Transverse colon (tissue), 4 donors: Measurements from ENCODE around the gene HMGB1. TPM values are rescaled to one million over a fixed set of nuclear protein-coding genes. Genes with fewer than 3 reads are reported as not detected.

Source experiments
- DNase-seq: peaks from one replicate; pipeline ENCODE4 v3.0.0-alpha.2; 2019
- H3K27ac ChIP-seq, 4 donors: fragments of 200-600 bp; sonication (generic); 2 replicates each; pipeline ENCODE4 v1.5.1; 2016 to 2018; ENCODE audit warnings: inconsistent platforms in 4 of 4
- H3K27me3 ChIP-seq: fragments of 200-600 bp; sonication (generic); 2 replicates; pipeline ENCODE4 v1.5.1; 2017; ENCODE audit warnings: inconsistent platforms
- H3K36me3 ChIP-seq, 4 donors: fragments of 200-600 bp; sonication (generic); 2 replicates each; pipeline ENCODE4 v1.5.1; 2017 to 2019; ENCODE audit warnings: inconsistent platforms in 4 of 4
- H3K4me1 ChIP-seq, 4 donors: fragments of 200-600 bp; sonication (generic); 2 replicates each; pipeline ENCODE4 v1.5.1; 2017 to 2020; ENCODE audit warnings: inconsistent platforms in 4 of 4
- H3K4me3 ChIP-seq, 4 donors: fragments of 200-600 bp; sonication (generic); 1 replicate in 1 of 4; 2 replicates in 3 of 4; pipeline versions ENCODE4 v1.5.1 to v1.6.1; 2017 to 2019; ENCODE audit warnings: inconsistent platforms in 4 of 4
- H3K9me3 ChIP-seq, 2 donors: fragments of 200-600 bp; sonication (generic); 2 replicates each; pipeline ENCODE4 v1.5.1; 2017 to 2019; ENCODE audit warnings: inconsistent platforms in 2 of 2
- EP300 ChIP-seq: sonication (generic); formaldehyde crosslinking; IDR thresholded peaks from one replicate; pipeline ENCODE4 v1.6.1; 2017; ENCODE audit warnings: antibody characterized with exemption, low read depth
- POLR2A ChIP-seq: fragments of 450-650 bp; IDR thresholded peaks from one replicate; pipeline ENCODE4 v1.6.1; 2016; ENCODE audit warnings: antibody characterized with exemption, mild to moderate bottlenecking, moderate library complexity
- POLR2AphosphoS5 ChIP-seq, 3 donors: sonication (generic); formaldehyde crosslinking; IDR thresholded peaks; one replicate each; pipeline ENCODE4 v1.6.1; 2016; ENCODE audit warnings: antibody characterized with exemption in 3 of 3
- WGBS, 2 donors: methylation state at CpG; one replicate each; pipeline ENCODE4 v1.1.5; 2018; ENCODE audit warnings: low coverage in 1 of 2; 5-methylcytosine and 5-hydroxymethylcytosine counted together
- in situ Hi-C, 4 donors: fragments of 200-750 bp; cut with MboI; loops; one replicate each; pipeline versions ENCODE4 v1.15.0 to v1.15.1; 2017; ENCODE audit warnings: low sequenced_read_pairs in 3 of 4, low pct_ligation_motif_present in 1 of 4, low pct_unique_long_range_greater_than_20kb in 1 of 4
- intact Hi-C: fragments of 100-400 bp; cut with DNase I; formaldehyde crosslinking; loops from one replicate; pipeline ENCODE4 v1.15.1; 2023; ENCODE audit warnings: low total_unique reads
- total RNA-seq, 4 donors: library from RNA; depleted of rRNA; stranded (reverse); fragments of >200 nt; gene quantifications; one replicate each; pipeline ENCODE4 v1.1.0, GENCODE V29; 2016
- TF ChIP-seq, protein P1 (sequence below), 5 experiments: fragments of 200-600 bp in 3 of 5; fragments of 450-650 bp in 2 of 5; sonication (generic) in 3 of 5; IDR thresholded peaks; 1 replicate in 2 of 5; 2 replicates in 3 of 5; pipeline ENCODE4 v1.5.1; 2016 to 2017; ENCODE audit warnings: antibody characterized with exemption in 5 of 5, inconsistent platforms in 3 of 5, mild to moderate bottlenecking in 2 of 5, moderate library complexity in 1 of 5

Gene HMGB1
- total RNA-seq, 4 donors from 2014 or later: 131 to 274 (median 152) TPM

DNA sequence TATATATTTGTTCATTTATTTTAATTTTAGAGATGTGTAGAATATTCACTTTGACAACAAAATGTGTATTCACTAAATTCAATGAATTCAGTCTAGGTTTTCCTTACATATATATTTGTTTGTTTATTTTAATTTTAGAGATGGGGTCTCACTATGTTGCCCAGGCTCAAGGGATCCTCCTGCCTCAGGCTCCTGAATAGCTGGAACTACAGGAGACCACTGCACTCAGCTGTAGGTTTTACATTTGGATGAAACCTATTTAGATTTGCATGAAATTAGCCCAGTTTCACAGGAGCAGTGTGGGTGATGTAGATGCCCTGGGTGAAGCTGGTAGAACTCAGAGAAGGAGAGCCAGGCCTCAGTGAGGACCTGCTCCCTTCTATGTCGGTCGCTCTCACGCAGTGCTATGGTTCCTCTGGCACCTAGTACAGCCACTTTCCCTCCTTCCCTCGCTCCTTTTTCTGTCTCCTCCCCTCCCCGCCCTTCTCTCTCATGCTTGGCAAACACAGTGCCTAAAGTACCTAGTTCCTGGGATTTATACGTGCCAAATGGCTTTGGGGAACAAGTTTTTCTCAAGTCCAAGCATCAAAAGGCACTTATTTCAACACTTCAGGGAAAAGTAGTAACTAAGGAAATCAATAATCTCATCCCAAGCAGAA, 14.7 kb upstream of the HMGB1 start:
- no peak overlapping the region for H3K4me3 ChIP-seq
- no peak for TF ChIP-seq EP300
- no peak for TF ChIP-seq POLR2AphosphoS5 (IDR thresholded peaks at IDR 0.05)
- TF ChIP-seq, protein P1, sequence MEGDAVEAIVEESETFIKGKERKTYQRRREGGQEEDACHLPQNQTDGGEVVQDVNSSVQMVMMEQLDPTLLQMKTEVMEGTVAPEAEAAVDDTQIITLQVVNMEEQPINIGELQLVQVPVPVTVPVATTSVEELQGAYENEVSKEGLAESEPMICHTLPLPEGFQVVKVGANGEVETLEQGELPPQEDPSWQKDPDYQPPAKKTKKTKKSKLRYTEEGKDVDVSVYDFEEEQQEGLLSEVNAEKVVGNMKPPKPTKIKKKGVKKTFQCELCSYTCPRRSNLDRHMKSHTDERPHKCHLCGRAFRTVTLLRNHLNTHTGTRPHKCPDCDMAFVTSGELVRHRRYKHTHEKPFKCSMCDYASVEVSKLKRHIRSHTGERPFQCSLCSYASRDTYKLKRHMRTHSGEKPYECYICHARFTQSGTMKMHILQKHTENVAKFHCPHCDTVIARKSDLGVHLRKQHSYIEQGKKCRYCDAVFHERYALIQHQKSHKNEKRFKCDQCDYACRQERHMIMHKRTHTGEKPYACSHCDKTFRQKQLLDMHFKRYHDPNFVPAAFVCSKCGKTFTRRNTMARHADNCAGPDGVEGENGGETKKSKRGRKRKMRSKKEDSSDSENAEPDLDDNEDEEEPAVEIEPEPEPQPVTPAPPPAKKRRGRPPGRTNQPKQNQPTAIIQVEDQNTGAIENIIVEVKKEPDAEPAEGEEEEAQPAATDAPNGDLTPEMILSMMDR (IDR thresholded peaks at IDR 0.05): no peak
- H3K9me3 ChIP-seq: no peaks in the 10 kb centered on the region
- in situ Hi-C loops: no loop called here
- no peaks in the 10 kb centered on the region for H3K27me3 ChIP-seq
- DNase-seq: no peak
- no peak overlapping the region for H3K27ac ChIP-seq
- intact Hi-C loops: no loop called here
- WGBS, 2 donors: 67 to 68% methylated on average over 6 of the region's 6 CpGs
- H3K36me3 ChIP-seq: no peaks in the 10 kb centered on the region
- peaks cover 0 to 13% (median 0%) of the 10 kb centered on the region in 4 donors for H3K4me1 ChIP-seq

DNA sequence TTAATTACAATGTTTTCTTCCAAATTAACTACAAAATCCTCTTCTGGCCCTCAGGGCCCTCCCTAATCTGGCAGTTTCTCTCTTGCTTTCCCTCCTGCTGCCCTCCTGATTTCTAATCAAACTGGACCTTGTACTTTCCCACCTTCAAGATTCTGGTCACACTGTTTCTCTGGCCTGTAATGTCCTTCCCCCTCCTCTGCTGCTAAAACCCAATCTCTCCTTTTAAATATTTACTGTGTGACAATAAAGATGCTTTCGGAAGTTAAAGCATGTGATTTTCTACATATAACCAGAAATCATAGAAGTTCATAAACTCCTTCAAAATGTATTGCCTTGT, 14.1 kb upstream of the HMGB1 start:
- no peak overlapping the region for H3K27ac ChIP-seq
- H3K27me3 ChIP-seq: no peaks in the 10 kb centered on the region
- H3K36me3 ChIP-seq: no peaks in the 10 kb centered on the region
- intact Hi-C loops (no loop called here), in situ Hi-C loops (no loop called here)
- no peak for TF ChIP-seq EP300
- TF ChIP-seq, protein P1 (IDR thresholded peaks at IDR 0.05): no peak
- TF ChIP-seq POLR2AphosphoS5 (IDR thresholded peaks at IDR 0.05): no peak
- no peak for TF ChIP-seq POLR2A
- peaks cover 0 to 13% (median 0%) of the 10 kb centered on the region in 4 donors for H3K4me1 ChIP-seq
- no peaks in the 10 kb centered on the region for H3K9me3 ChIP-seq
- H3K4me3 ChIP-seq: no peak overlapping the region
- 63 to 70% methylated on average over 1 of the region's 1 CpG for WGBS, 2 donors
- no peak for DNase-seq

DNA sequence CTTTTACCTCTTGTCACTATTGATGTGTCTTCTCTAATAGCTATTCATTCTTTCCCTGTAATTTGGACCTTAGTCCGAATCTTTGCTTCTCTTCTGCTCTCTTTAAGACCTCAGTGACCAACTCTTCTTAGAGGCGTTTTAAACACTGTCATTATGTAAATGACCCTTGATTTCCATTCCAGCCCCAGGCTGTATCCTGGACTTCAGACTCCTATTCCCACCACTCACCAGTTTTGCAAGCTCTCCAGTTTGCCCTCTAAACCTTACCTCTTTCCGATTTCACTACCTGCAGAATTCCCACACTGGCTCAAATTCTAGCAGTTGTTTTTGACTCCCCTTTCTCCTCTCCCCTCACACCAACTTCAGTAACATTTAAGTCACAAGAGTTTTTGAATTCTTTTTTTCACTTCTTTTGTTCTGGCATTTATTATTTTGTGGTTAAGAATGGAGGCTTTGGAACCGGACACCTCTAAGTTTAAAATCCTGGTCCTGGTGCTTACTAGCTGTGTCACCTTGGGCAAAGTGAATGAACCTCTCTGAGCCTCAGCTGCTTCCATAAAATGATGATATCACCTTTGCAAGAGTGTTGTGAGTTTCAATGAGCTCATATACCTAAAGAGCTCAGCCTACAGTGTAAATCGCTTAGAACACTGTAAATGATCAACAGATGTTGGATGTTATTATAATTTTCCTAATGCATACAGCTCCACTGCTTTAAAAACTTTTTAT, 13.6 kb upstream of the HMGB1 start:
- H3K4me1 ChIP-seq: peaks cover 0 to 13% (median 0%) of the 10 kb centered on the region in 4 donors
- no peaks in the 10 kb centered on the region for H3K27me3 ChIP-seq
- no peak overlapping the region for H3K27ac ChIP-seq
- no peaks in the 10 kb centered on the region for H3K36me3 ChIP-seq
- no peak for DNase-seq
- TF ChIP-seq POLR2A: no peak
- no peak for TF ChIP-seq POLR2AphosphoS5 (IDR thresholded peaks at IDR 0.05)
- no peak for TF ChIP-seq EP300
- TF ChIP-seq, protein P1 (IDR thresholded peaks at IDR 0.05): no peak
- no peaks in the 10 kb centered on the region for H3K9me3 ChIP-seq
- intact Hi-C loops (no loop called here), in situ Hi-C loops (no loop called here)
- no peak overlapping the region for H3K4me3 ChIP-seq
- 70 to 72% methylated on average over 5 of the region's 5 CpGs for WGBS, 2 donors

DNA sequence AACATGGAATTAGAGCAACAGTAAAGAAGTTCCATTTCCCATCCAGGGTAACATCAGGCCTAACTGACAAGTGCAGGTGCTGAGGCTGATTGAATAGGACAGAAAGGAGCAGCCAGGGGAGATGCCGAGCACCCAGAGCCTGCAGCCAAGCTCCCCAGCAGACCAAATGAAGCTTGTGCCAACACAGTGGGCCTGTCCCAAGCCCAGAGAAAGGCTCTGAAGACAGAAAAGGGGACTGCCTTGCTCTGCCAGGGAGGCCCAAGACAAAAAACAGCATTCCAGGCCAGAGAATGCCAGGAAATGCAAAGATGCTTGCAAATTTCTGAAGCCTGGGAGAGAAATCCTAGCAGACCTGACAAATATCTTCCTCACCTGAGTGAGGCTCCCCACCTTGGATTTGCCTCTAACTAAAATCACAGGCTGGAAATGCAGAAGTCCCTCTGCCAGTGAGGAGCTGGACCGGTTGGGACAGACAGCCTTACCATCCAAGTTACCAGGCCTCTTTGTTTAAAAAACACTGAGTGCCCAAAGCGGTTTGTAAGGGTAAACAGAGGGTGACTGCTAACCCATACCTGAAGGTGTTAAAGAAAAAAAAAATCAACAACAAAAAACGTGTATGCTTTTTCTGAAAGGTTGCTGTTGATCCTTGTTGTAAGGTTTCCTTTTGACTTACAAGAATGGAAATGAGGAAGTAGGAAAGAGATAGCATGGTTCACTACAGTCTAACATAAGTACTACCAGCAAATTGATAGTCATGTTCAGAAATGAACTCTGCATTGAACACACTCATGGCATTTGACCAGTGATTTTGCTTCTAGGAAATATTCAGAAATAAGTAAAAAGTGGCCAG, 11.8 kb upstream of the HMGB1 start:
- H3K27ac ChIP-seq: no peak overlapping the region
- in situ Hi-C loops (no loop called here), intact Hi-C loops (no loop called here)
- peaks cover 0 to 13% (median 0%) of the 10 kb centered on the region in 4 donors for H3K4me1 ChIP-seq
- H3K27me3 ChIP-seq: no peaks in the 10 kb centered on the region
- no peak for TF ChIP-seq POLR2AphosphoS5 (IDR thresholded peaks at IDR 0.05)
- no peak for TF ChIP-seq POLR2A
- TF ChIP-seq EP300: no peak
- TF ChIP-seq, protein P1 (IDR thresholded peaks at IDR 0.05): no peak
- H3K36me3 ChIP-seq: no peaks in the 10 kb centered on the region
- no peak overlapping the region for H3K4me3 ChIP-seq
- 75% methylated on average over 4 of the region's 4 CpGs for whole genome bisulfite sequencing, 2 donors
- no peaks in the 10 kb centered on the region for H3K9me3 ChIP-seq
- DNase-seq: no peak
